GM13976 (cell line): Measurements from ENCODE around the gene SMYD3.

Experiments used
- DNase-seq: peaks from one replicate; pipeline ENCODE4 v3.0.0; 2012; ENCODE audit warnings: low spot score
- in situ Hi-C: fragments of 300-500 bp; cut with MboI; formaldehyde crosslinking; loops from one replicate; pipeline ENCODE4 v1.12.0; 2022; ENCODE audit warnings: low sequenced_read_pairs, mixed read lengths, inconsistent platforms; ENCODE audit not compliant: unreplicated experiment
- TF ChIP-seq, protein P1 (sequence below): IDR thresholded peaks from 2 replicates; pipeline ENCODE4 v1.5.1; 2012; ENCODE audit warnings: borderline replicate concordance, mild to moderate bottlenecking; ENCODE audit not compliant: insufficient read depth; ENCODE audit errors: extremely low read depth, missing control alignments, control extremely low read depth

Gene SMYD3

DNA sequence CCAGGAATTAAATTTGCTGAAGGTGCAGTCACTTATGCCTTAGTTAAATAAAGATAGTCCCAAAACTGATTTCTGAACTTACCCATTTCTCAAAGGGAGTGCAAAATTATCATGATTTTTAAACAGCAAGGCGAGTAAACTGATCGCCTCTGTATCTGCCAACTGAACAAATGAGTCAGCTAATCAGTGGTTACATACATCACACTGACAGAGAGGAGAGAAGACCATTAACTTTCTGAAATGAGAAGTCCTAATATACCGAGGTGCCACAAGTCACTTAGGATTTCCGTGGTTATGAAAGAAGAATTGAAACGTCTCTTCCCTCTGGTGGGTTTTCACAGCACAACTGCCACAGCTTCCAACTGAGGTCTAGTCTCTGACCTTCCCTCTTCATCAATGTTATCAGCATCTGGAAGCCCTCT lies 400.7 kb downstream of the SMYD3 start:
- in situ Hi-C loops: no loop called here
- TF ChIP-seq, protein P1, sequence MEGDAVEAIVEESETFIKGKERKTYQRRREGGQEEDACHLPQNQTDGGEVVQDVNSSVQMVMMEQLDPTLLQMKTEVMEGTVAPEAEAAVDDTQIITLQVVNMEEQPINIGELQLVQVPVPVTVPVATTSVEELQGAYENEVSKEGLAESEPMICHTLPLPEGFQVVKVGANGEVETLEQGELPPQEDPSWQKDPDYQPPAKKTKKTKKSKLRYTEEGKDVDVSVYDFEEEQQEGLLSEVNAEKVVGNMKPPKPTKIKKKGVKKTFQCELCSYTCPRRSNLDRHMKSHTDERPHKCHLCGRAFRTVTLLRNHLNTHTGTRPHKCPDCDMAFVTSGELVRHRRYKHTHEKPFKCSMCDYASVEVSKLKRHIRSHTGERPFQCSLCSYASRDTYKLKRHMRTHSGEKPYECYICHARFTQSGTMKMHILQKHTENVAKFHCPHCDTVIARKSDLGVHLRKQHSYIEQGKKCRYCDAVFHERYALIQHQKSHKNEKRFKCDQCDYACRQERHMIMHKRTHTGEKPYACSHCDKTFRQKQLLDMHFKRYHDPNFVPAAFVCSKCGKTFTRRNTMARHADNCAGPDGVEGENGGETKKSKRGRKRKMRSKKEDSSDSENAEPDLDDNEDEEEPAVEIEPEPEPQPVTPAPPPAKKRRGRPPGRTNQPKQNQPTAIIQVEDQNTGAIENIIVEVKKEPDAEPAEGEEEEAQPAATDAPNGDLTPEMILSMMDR: no peak
- no peak for DNase-seq

- no peak for DNase-seq
- TF ChIP-seq, protein P1: no peak
- in situ Hi-C loops: no loop called here
These were observed 402.2 kb downstream of the SMYD3 start for GRCh38 chr1:246104927-246105326.

GRCh38 chr1:246099570-246099969 lies 407.5 kb downstream of the SMYD3 start:
- in situ Hi-C loops: no loop called here
- DNase-seq: no peak
- TF ChIP-seq, protein P1: no peak

DNA sequence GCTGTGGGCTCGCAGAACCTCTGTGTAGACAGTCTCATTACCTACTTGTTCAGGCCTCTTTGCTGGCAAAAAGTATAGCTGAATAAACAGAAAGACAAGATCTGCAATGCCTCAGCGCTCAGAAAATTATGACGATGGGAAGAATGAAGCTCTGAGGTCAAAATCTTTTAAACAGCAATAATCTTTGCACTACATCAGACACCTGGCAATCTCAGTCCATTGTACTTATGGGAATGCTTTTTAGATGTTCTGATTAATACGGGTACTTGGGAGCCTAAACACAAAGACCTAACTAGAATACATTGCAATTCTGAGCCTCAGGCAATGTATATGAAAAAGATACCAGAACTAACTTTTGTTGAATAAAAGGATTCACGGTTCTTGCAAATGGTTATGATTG lies 410.7 kb downstream of the SMYD3 start:
- TF ChIP-seq, protein P1: no peak
- in situ Hi-C loops: no loop called here
- DNase-seq: no peak

DNA sequence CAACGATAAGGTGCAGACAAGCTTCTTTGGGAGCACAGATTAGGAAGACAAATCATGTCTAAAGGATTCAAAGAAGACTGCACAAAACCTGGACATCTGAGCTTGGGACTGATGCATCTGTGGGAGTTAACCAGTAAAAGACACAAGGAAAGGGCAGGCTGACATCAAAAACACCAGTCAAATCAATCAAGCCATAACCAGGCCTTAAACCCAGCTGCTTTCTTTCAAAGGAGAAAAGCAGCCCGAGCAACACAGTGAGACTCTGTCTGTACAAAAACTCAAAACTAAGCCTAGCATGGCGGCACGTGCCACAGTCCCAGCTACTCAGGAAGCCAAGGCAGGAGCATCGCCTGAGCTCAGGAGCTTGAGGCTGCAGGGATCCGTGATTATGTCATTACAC lies 411.6 kb downstream of the SMYD3 start:
- no peak for DNase-seq
- in situ Hi-C loops: no loop called here
- TF ChIP-seq, protein P1: no peak

- in situ Hi-C loops: no loop called here
- no peak for DNase-seq
- TF ChIP-seq, protein P1: no peak
These were observed 413.8 kb downstream of the SMYD3 start for GRCh38 chr1:246093230-246093629.

DNA sequence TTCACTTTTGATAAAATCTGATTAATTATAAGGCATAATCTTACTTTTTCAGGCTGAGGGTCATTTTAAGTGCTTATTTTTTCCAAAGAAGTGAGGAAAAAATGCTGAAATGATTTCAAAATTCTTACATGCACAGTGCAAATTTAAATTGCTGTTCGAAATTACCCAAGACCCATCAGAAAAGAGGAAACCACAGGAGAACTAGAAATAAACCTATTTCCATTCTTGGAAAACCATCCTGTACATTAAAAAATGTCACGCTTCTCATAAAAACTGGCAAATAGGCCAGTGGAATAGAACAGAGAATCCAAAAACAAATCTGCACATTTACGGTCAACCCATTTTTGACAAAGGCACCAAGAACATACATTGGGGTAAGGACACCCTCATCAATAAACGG lies 414.9 kb downstream of the SMYD3 start:
- in situ Hi-C loops: no loop called here
- TF ChIP-seq, protein P1: no peak
- DNase-seq: no peak
